Natural killer cell (primary cell): Measurements from ENCODE around the gene C1GALT1. TPM values are rescaled to one million over a fixed set of nuclear protein-coding genes. Genes with fewer than 3 reads are reported as not detected.
"Not testable (repeated sequence)": the region's sequence is repeated elsewhere in the genome, so short reads cannot be mapped to it uniquely, and the experiment has no call there.

Experiments used
- ATAC-seq, 3 donors: fragments of 150-1000 bp in 2 of 3; fragments of 200-7000 bp in 1 of 3; cut with Tn5 transposase; 1 replicate in 1 of 3; 2 replicates in 2 of 3; pipeline ENCODE4 v1.10.0; 2021; ENCODE audit warnings: mild to moderate bottlenecking in 2 of 3, moderate library complexity in 2 of 3
- DNase-seq, 2 donors: peaks; one replicate each; pipeline versions ENCODE4 v3.0.0 to v3.0.0-alpha.2; 2013 to 2021; ENCODE audit warnings: mixed read lengths in 1 of 2
- H3K27ac ChIP-seq: one replicate; pipeline ENCODE4 v1.5.1; 2013; ENCODE audit warnings: mild to moderate bottlenecking, low read length
- H3K27me3 ChIP-seq: one replicate; pipeline ENCODE4 v1.6.1; 2013; ENCODE audit warnings: low read length; ENCODE audit not compliant: control insufficient read depth, insufficient read depth
- H3K36me3 ChIP-seq: one replicate; pipeline ENCODE4 v1.6.1; 2013; ENCODE audit warnings: low read length; ENCODE audit not compliant: control insufficient read depth, insufficient read depth
- H3K4me1 ChIP-seq: one replicate; pipeline ENCODE4 v1.6.1; 2013; ENCODE audit warnings: low read length; ENCODE audit not compliant: control insufficient read depth, insufficient read depth
- H3K4me3 ChIP-seq: one replicate; pipeline ENCODE4 v1.5.1; 2013; ENCODE audit warnings: low read length
- H3K9me3 ChIP-seq: one replicate; pipeline ENCODE4 v1.6.1; 2013; ENCODE audit warnings: low read length; ENCODE audit not compliant: control insufficient read depth, insufficient read depth
- H3K27ac Mint-ChIP-seq, 2 donors: one replicate each; pipeline ENCODE4 v1.8.0; 2022; ENCODE audit warnings: mild to moderate bottlenecking in 2 of 2, mixed read lengths in 2 of 2, moderate library complexity in 1 of 2
- H3K27me3 Mint-ChIP-seq, 2 donors: one replicate each; pipeline ENCODE4 v1.8.0; 2022; ENCODE audit warnings: low read depth in 2 of 2, mixed read lengths in 2 of 2
- H3K36me3 Mint-ChIP-seq: one replicate; pipeline ENCODE4 v1.8.0; 2022; ENCODE audit warnings: mixed read lengths
- H3K4me1 Mint-ChIP-seq, 2 donors: one replicate each; pipeline ENCODE4 v1.8.0; 2022; ENCODE audit warnings: mixed read lengths in 2 of 2
- H3K4me3 Mint-ChIP-seq: one replicate; pipeline ENCODE4 v1.8.0; 2022; ENCODE audit warnings: mild to moderate bottlenecking, moderate library complexity, mixed read lengths
- H3K9me3 Mint-ChIP-seq, 2 donors: one replicate each; pipeline ENCODE4 v1.8.0; 2022; ENCODE audit warnings: mixed read lengths in 2 of 2
- WGBS: methylation state at CpG from one replicate; pipeline ENCODE4 v1.1.7; 2013; ENCODE audit warnings: missing lambda C conversion rate; ENCODE audit not compliant: insufficient coverage; 5-methylcytosine and 5-hydroxymethylcytosine counted together
- intact Hi-C: fragments of 100-400 bp; cut with micrococcal nuclease; formaldehyde crosslinking; loops from one replicate; pipeline ENCODE4 v1.14.2; 2022
- total RNA-seq, 4 donors: library from RNA; stranded (reverse); fragments of 120-200 nt in 1 of 4; gene quantifications; one replicate each; pipeline versions ENCODE4 v1.2.3 to v1.2.4, GENCODE V29; 2013 to 2022
- TF ChIP-seq, protein P1 (sequence below): fragments of 200-600 bp; IDR thresholded peaks from one replicate; pipeline ENCODE4 v1.8.0; 2022; ENCODE audit warnings: antibody characterized with exemption

C1GALT1 gene
- total RNA-seq, 3 donors from 2014 or later (not counting 1 experiment from before 2014, with no cell fraction given) = 54.5 to 64.5 (median 63.7) TPM

DNA sequence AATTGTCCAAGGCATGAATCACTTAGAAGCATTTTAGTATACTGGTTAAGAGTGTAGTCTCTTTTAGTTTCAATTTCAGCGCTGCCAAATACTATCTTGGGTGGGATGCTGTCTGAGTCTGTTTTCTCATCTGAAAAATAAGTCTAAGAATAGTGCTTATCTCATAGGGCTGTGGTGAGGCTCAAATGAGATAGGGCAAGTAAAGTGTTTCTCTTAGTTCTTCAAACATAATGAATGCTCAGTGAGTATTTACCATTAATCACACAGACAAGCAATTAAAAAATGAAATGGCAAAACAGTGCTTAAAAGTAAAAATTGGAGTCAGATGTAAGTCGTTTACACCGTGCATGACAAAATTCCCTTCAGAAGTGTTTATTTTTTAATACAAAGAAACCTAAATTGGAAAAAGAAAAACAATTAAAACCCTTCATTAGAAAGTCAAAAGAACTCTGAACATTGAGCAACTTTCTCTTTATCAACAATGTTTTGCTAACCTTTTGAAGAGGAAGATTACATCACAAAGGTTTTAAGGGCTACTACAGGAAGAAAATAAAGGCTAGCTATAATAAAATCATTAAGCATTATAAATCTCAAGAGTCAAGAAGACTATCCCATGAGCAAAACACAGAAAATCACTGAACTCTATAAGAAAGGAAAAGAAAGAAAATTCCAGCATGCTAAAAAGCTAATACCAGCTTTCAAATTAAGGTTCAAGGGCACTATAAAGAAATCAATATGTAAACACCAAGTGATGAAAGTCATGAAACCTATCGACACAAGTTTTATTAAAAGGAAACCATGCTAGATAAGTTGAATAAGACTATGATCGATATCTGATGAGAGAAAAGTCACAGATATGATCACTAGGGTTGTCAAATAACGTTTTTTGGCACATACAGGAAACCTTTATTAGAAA is 45.6 kb upstream of the C1GALT1 start:
- Mint-ChIP-seq H3K4me3 (peak overlapping the region; percentile 14), H3K9me3 (no peaks in the 10 kb centered on the region), H3K36me3 (no peaks in the 10 kb centered on the region), H3K4me1 (peaks cover 14 to 19% of the 10 kb centered on the region in 2 donors), H3K27ac (peak overlapping the region; percentile 55 to 84), H3K27me3 (no peaks in the 10 kb centered on the region)
- Histone ChIP-seq H3K27ac (peak overlapping the region; percentile 53), H3K9me3 (no peaks in the 10 kb centered on the region), H3K4me1 (peaks cover 2% of the 10 kb centered on the region), H3K36me3 (no peaks in the 10 kb centered on the region), H3K4me3 (no peak overlapping the region), H3K27me3 (no peaks in the 10 kb centered on the region)
- intact Hi-C loops = no loop called here
- TF ChIP-seq, protein P1, sequence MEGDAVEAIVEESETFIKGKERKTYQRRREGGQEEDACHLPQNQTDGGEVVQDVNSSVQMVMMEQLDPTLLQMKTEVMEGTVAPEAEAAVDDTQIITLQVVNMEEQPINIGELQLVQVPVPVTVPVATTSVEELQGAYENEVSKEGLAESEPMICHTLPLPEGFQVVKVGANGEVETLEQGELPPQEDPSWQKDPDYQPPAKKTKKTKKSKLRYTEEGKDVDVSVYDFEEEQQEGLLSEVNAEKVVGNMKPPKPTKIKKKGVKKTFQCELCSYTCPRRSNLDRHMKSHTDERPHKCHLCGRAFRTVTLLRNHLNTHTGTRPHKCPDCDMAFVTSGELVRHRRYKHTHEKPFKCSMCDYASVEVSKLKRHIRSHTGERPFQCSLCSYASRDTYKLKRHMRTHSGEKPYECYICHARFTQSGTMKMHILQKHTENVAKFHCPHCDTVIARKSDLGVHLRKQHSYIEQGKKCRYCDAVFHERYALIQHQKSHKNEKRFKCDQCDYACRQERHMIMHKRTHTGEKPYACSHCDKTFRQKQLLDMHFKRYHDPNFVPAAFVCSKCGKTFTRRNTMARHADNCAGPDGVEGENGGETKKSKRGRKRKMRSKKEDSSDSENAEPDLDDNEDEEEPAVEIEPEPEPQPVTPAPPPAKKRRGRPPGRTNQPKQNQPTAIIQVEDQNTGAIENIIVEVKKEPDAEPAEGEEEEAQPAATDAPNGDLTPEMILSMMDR = no peak
- ATAC-seq (peak; percentile 67 to 82 (median 72)), DNase-seq (no peak)
- 63% methylated on average over 3 of the region's 6 CpGs for WGBS

DNA sequence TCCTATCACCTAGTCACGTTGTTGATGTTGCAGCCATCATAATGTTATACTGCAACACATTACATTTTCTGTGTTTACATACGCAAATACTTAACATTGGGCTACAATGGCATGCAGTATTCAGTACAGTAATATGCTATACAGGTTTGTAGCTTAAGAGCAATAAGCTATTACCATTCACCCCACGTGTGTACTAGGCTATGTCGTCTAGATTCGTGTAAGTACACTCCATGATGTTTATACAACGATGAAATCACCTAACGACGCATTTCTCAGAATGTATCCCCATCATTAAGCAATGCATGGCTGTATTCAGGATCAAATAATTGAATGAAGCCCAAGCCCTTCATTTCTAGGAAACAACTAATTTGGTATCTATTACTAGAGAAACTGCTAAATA is 43.4 kb upstream of the C1GALT1 start:
- Histone ChIP-seq H3K9me3 (no peaks in the 10 kb centered on the region), H3K27me3 (no peaks in the 10 kb centered on the region), H3K27ac (no peak overlapping the region), H3K4me1 (peaks cover 2% of the 10 kb centered on the region), H3K36me3 (no peaks in the 10 kb centered on the region), H3K4me3 (no peak overlapping the region)
- peaks cover 7% of the 10 kb centered on the region for H3K36me3 Mint-ChIP-seq
- H3K9me3 Mint-ChIP-seq = peaks cover 0 to 2% of the 10 kb centered on the region in 2 donors
- DNase-seq (no peak), ATAC-seq (no peak)
- intact Hi-C loops = no loop called here
- no peaks in the 10 kb centered on the region for H3K27me3 Mint-ChIP-seq
- H3K4me3 Mint-ChIP-seq = no peak overlapping the region
- WGBS = 90% methylated on average over 8 of the region's 8 CpGs
- TF ChIP-seq, protein P1 = no peak
- H3K4me1 Mint-ChIP-seq = peaks cover 14 to 19% of the 10 kb centered on the region in 2 donors
- H3K27ac Mint-ChIP-seq = no peak overlapping the region

DNA sequence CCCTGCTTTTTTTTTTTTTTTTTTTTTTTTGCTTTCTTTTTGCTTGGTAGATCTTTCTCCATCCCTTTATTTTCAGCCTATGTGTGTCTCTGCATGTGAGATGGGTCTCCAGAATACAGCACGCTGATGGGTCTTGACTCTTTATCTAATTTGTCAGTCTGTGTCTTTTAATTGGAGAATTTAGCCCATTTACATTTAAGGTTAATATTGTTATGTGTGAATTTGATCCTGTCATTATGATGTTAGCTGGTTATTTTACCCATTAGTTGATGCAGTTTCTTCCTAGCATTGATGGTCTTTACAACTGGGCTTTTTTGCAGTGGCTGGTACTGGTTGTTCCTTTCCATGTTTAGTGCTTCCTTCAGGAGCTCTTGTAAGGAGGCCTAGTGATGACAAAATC is 38.9 kb upstream of the C1GALT1 start:
- H3K27me3 Mint-ChIP-seq, H3K36me3 Mint-ChIP-seq, H3K9me3 ChIP-seq, H3K4me3 Mint-ChIP-seq, H3K4me1 ChIP-seq, H3K4me1 Mint-ChIP-seq, intact Hi-C loops, H3K36me3 ChIP-seq, H3K27ac Mint-ChIP-seq, H3K27ac ChIP-seq, DNase-seq, H3K4me3 ChIP-seq, H3K9me3 Mint-ChIP-seq, H3K27me3 ChIP-seq, ATAC-seq: not testable (repeated sequence)
- no CpG with 5 or more reads among the region's 1 CpG for WGBS

GRCh38 chr7:7145151-7145550 is 37.2 kb upstream of the C1GALT1 start:
- H3K27me3 Mint-ChIP-seq, H3K4me3 Mint-ChIP-seq, H3K36me3 ChIP-seq, H3K36me3 Mint-ChIP-seq, H3K4me1 ChIP-seq, H3K27ac Mint-ChIP-seq, H3K4me3 ChIP-seq, intact Hi-C loops, DNase-seq, H3K27ac ChIP-seq, H3K27me3 ChIP-seq, H3K9me3 ChIP-seq, H3K9me3 Mint-ChIP-seq, H3K4me1 Mint-ChIP-seq, ATAC-seq: not testable (repeated sequence)
- 93% methylated on average over 4 of the region's 4 CpGs for WGBS
